Activated naive CD4-positive, alpha-beta T cell treated with anti-CD3 and anti-CD28 coated beads, Interleukin-2, amount 50 U/mL, for 72 hours (primary cell): ENCODE data around the gene KLK12. TPM values are rescaled to one million over a fixed set of nuclear protein-coding genes. Genes with fewer than 3 reads are reported as not detected.

ENCODE experiments used
- ATAC-seq, 2 donors: fragments of 150-1000 bp; cut with Tn5 transposase; 2 replicates each; pipeline ENCODE4 v1.10.0; 2021; ENCODE audit warnings: mild to moderate bottlenecking in 2 of 2, moderate library complexity in 2 of 2
- DNase-seq, 2 donors: peaks; one replicate each; pipeline ENCODE4 v3.0.0; 2021 to 2022; ENCODE audit warnings: low spot score in 2 of 2
- H3K27ac Mint-ChIP-seq, 2 donors: one replicate each; pipeline ENCODE4 v1.8.0; 2022; ENCODE audit warnings: mild to moderate bottlenecking in 2 of 2, mixed read lengths in 2 of 2
- H3K36me3 Mint-ChIP-seq, 2 donors: one replicate each; pipeline ENCODE4 v1.8.0; 2022; ENCODE audit warnings: mixed read lengths in 2 of 2
- H3K9me3 Mint-ChIP-seq, 2 donors: one replicate each; pipeline ENCODE4 v1.8.0; 2022; ENCODE audit warnings: mixed read lengths in 2 of 2
- total RNA-seq, 2 donors: library from RNA; stranded (reverse); gene quantifications; one replicate each; pipeline ENCODE4 v1.2.3, GENCODE V29; 2022

KLK12 gene
- total RNA-seq, 2 donors from 2014 or later = not detected

- no peaks in the 10 kb centered on the region for H3K9me3 Mint-ChIP-seq
- no peak for ATAC-seq
- no peak overlapping the region for H3K27ac Mint-ChIP-seq
- no peak for DNase-seq
- no peaks in the 10 kb centered on the region for H3K36me3 Mint-ChIP-seq
These were observed 8.8 kb downstream of the KLK12 start for GRCh38 chr19:51025809-51026553.

DNA sequence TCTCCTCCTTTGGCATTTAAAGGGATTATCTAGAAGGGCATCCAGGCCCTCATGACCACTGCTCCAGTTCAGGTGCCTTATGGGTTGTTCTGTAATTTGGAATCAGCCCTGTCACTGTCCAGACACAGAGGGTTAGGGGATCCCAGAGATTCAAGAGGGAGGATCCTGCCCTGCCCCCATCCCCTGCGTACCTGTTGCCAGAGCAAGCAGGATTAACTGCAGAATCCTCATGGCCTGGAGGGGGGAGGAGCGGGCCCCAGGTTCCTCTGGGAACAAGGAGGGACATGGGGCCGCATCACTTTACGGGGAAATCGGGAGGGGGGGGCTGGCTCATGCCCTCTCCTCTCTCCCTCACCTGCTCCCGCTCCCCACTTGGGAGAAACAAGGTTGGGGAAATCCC lies 9.4 kb downstream of the KLK12 start:
- DNase-seq = no peak
- no peak for ATAC-seq
- no peaks in the 10 kb centered on the region for H3K36me3 Mint-ChIP-seq
- H3K27ac Mint-ChIP-seq = no peak overlapping the region
- H3K9me3 Mint-ChIP-seq = no peaks in the 10 kb centered on the region

GRCh38 chr19:51024924-51025323 lies 9.9 kb downstream of the KLK12 start:
- H3K36me3 Mint-ChIP-seq = no peaks in the 10 kb centered on the region
- H3K9me3 Mint-ChIP-seq = no peaks in the 10 kb centered on the region
- no peak overlapping the region for H3K27ac Mint-ChIP-seq
- no peak for DNase-seq
- ATAC-seq = no peak

- Mint-ChIP-seq H3K9me3 (no peaks in the 10 kb centered on the region), H3K27ac (no peak overlapping the region), H3K36me3 (no peaks in the 10 kb centered on the region)
- DNase-seq (no peak), ATAC-seq (no peak)
These were observed 10.9 kb downstream of the KLK12 start for GRCh38 chr19:51023946-51024345.

- Mint-ChIP-seq H3K36me3 (peaks cover 0 to 5% of the 10 kb centered on the region in 2 donors), H3K9me3 (no peaks in the 10 kb centered on the region), H3K27ac (no peak overlapping the region)
- no peak for ATAC-seq
- no peak for DNase-seq
These were observed 12.3 kb downstream of the KLK12 start for GRCh38 chr19:51022526-51022925.

DNA sequence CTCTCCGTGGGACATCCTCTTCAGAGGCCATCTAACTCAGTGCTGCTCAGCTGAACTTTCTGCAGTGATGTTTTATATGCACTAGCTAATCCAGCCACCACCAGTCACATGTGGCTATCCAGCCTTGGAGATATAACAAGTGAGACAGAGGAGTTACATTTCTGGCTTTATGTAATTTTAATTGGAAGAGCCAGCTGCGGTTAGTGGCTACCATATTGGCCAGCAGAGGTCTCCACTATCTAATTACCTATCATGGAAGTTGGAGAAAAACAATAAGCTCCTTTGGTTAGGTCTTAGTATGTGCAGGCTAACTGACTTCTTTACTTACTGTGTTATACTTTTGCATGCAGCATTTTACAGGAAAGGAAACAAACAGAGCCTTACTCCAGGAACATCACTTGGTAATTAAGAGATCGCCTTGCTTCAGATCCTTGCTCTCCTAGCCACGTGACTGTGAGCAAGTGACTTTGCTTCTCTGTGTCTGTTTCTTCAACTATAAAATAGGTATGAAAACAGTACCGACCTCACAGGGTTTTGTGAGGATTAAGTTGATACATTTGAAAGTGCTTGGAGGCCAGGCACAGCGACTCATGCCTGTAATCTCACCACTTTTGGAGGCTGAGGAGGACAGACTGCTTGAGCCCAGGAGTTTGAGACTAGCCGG lies 13.7 kb downstream of the KLK12 start:
- H3K9me3 Mint-ChIP-seq = no peaks in the 10 kb centered on the region
- H3K36me3 Mint-ChIP-seq = peaks cover 0 to 5% of the 10 kb centered on the region in 2 donors
- H3K27ac Mint-ChIP-seq = no peak overlapping the region
- peak in 1 of 2 donors; percentile 32 for ATAC-seq
- peak in 1 of 2 donors; percentile 25 for DNase-seq

DNA sequence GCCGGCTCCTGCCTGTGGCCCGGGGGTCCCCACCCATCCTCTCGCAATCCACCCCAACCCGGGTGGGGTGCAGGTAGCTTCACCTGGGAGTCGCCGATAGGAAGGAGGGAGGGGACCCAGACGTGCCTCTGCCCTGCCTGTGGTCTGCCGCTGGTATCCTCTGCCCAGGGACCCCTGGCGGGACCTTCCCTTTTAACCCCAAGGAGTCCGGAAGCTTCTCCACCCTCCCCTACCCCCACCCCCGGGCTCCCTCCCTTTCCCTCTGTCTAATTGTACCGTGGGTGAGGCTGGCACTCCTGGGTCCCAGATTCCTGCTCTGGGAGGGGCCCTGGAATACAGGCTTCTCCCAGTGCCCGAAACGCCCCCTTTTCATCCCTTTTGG lies 15.3 kb downstream of the KLK12 start, which contains the start of gene KLK10:
Gene KLK10, minus strand, starts transcription at position 166 of the 382 bp plus-strand sequence. CDS start 579 bp downstream, outside the sequence.
- ATAC-seq (no peak), DNase-seq (no peak)
- no peak within 1 kb of the TSS for H3K27ac Mint-ChIP-seq
- H3K9me3 Mint-ChIP-seq = no peaks in the 10 kb centered on the region
- H3K36me3 Mint-ChIP-seq = peaks cover 0 to 5% of the 10 kb centered on the region in 2 donors

DNA sequence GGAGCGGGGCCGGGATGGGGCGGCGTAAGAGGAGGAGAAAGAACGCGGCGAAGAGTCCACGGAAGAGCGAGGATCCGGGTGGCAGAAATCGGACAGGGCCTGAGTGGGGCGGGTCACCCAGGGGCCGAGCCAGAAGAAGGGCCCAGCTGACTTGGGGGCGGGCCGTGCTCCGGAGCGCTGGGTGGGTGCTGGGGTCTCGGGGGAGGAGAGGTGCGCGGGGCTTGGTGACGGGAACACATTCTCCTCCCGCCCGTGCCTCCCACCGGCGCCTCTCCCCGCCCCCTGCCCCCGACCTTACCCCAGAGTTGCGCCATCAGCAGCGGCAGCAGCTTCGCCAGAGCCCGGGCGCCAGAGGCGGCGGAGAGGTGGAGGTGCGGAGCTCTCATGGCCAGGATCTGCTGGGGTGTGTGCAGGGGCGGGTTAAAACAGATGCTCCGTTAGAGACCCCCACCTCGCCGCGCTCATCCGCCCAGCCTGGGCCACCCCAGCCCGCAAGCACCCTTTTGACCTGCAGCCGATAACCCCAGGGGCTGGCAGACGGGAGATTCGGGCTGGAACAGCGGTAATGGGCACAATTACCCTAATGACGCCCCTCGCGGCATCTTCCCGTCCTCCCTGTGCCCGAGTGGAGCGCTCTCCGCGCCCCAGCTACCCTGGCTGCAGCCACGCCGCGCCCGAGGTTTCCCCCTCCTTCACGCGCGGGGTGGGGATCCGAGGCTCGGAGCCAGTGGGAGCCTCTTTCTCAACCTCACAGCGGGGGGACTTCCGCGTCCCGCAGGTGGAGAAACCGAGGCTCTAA lies 15.9 kb downstream of the KLK12 start:
- Mint-ChIP-seq H3K27ac (no peak overlapping the region), H3K9me3 (no peaks in the 10 kb centered on the region), H3K36me3 (peaks cover 0 to 5% of the 10 kb centered on the region in 2 donors)
- ATAC-seq = peak in 1 of 2 donors; percentile 8
- DNase-seq = no peak

- Mint-ChIP-seq H3K9me3 (no peaks in the 10 kb centered on the region), H3K27ac (no peak overlapping the region), H3K36me3 (peaks cover 0 to 5% of the 10 kb centered on the region in 2 donors)
- DNase-seq (peak in 1 of 2 donors; percentile 72), ATAC-seq (peak; percentile 59 to 77)
These were observed 17.8 kb downstream of the KLK12 start for GRCh38 chr19:51016798-51017683.

DNA sequence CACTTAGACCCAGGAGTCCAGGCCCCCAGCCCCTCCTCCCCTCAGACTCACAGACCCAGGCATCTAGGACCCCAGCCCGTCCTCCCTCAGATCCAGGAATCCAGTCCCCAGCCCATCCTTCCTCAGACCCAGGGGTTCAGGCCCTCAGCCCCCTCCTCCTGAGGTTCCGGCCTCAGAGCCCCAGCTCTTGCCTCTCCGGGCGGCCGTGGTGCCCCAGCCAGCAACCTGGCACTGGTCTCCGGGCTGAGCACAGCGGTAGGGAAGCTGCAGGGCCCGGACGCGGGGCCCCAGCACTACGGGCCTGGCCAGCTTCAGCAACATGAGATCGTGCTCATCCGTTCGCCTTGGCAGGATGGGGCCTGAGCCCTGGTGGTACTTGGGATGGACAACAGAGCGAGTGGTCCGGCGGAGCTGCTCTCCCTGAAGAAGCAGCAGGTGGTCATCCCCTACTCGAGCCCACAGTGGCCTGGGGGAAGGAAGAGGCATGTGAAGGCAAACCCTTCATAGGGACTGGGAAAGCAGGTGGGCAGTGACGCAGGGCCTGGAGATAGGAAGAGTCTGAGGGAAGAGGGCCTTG lies 19.0 kb downstream of the KLK12 start:
- Mint-ChIP-seq H3K36me3 (peaks cover 0 to 5% of the 10 kb centered on the region in 2 donors), H3K27ac (no peak overlapping the region), H3K9me3 (no peaks in the 10 kb centered on the region)
- DNase-seq (no peak), ATAC-seq (no peak)

DNA sequence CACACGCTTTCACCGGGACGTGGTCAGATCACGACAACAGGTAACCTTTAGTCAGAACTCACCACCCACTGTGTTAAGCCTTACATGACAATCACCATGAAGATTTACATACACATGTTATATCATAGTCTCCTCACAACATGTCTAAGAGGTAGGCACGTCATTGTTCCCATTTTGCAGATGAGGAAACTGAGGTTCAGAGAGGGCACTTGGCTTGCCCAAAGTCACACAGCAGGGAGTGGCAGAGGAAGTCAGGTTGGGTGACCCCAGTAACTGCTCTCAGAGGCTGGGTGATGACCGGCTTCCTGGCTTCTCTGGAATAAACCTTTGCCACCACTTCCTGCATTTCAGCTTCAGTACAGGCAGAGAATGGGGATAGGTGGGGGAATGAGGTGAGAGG lies 20.6 kb downstream of the KLK12 start:
- H3K27ac Mint-ChIP-seq = no peak overlapping the region
- H3K36me3 Mint-ChIP-seq = peaks cover 0 to 5% of the 10 kb centered on the region in 2 donors
- H3K9me3 Mint-ChIP-seq = no peaks in the 10 kb centered on the region
- DNase-seq = no peak
- ATAC-seq = no peak

- Mint-ChIP-seq H3K27ac (no peak overlapping the region), H3K9me3 (no peaks in the 10 kb centered on the region), H3K36me3 (no peaks in the 10 kb centered on the region)
- no peak for DNase-seq
- ATAC-seq = no peak
These were observed 22.1 kb downstream of the KLK12 start for GRCh38 chr19:51012661-51013190.

DNA sequence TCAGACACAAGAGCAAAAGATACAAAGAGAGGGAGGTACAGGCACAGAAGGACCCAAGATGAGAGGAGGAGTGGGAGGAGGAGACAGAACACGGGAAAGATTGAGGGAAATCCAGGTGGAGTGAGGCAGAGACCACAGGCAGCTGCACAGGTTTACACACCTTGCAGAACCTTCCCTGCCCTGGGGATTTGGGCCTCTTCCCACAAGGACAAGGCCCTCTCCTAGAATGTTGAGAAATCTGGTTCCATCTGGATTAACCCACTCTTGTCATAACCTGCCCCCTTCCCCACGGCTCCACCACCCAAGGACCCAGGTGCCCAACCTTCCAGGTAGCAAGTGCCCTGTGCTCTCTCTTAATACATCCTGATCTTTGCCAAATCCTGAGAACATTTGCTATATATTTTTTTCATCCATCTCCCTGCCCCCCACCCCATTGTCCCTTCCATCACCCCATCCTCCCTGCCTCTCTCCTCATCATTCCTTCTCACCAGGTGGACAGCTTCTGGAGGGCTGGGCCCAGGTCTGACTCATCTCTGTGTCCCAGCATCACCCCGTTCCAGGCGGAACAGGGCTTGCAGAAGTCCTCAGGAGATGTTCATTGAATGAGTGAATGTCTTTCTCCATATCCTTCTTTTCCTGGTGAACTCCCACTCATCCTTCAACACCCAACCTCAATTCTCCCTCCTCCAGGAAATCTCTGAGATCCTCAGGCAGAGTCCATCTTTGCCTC lies 24.6 kb downstream of the KLK12 start:
- Mint-ChIP-seq H3K9me3 (no peaks in the 10 kb centered on the region), H3K36me3 (no peaks in the 10 kb centered on the region), H3K27ac (peak overlapping the region in 1 of 2 donors; percentile 38)
- DNase-seq (no peak), ATAC-seq (no peak)

GRCh38 chr19:51009061-51009891 lies 25.5 kb downstream of the KLK12 start:
- DNase-seq (no peak), ATAC-seq (peak in 1 of 2 donors; percentile 56)
- no peaks in the 10 kb centered on the region for H3K9me3 Mint-ChIP-seq
- no peaks in the 10 kb centered on the region for H3K36me3 Mint-ChIP-seq
- H3K27ac Mint-ChIP-seq = peak overlapping the region in 1 of 2 donors; percentile 42
